ENCODE data around the gene GTF3C2. TPM values are rescaled to one million over a fixed set of nuclear protein-coding genes. Genes with fewer than 3 reads are reported as not detected.

GTF3C2 gene
- total RNA-seq, 1 donor from 2014 or later, result 57.4 TPM

GRCh38 chr2:27309651-27310050, 46.9 kb downstream of the GTF3C2 start:
- H3K4me3 Mint-ChIP-seq (ENCODE audit: unreplicated experiment), result no peak overlapping the region
- no peaks in the 10 kb centered on the region for H3K4me1 Mint-ChIP-seq (ENCODE audit: unreplicated experiment)
- TF ChIP-seq, protein P1, sequence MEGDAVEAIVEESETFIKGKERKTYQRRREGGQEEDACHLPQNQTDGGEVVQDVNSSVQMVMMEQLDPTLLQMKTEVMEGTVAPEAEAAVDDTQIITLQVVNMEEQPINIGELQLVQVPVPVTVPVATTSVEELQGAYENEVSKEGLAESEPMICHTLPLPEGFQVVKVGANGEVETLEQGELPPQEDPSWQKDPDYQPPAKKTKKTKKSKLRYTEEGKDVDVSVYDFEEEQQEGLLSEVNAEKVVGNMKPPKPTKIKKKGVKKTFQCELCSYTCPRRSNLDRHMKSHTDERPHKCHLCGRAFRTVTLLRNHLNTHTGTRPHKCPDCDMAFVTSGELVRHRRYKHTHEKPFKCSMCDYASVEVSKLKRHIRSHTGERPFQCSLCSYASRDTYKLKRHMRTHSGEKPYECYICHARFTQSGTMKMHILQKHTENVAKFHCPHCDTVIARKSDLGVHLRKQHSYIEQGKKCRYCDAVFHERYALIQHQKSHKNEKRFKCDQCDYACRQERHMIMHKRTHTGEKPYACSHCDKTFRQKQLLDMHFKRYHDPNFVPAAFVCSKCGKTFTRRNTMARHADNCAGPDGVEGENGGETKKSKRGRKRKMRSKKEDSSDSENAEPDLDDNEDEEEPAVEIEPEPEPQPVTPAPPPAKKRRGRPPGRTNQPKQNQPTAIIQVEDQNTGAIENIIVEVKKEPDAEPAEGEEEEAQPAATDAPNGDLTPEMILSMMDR (IDR thresholded peaks at IDR 0.05), result no peak
- peaks cover 6% of the 10 kb centered on the region for H3K27me3 Mint-ChIP-seq (ENCODE audit: unreplicated experiment)
- DNase-seq (ENCODE audit: extremely low spot score, unreplicated experiment), result no peak
- H3K27ac Mint-ChIP-seq (ENCODE audit: unreplicated experiment), result no peak overlapping the region
- H3K36me3 Mint-ChIP-seq (ENCODE audit: unreplicated experiment), result peaks cover 11% of the 10 kb centered on the region
- no peaks in the 10 kb centered on the region for H3K9me3 Mint-ChIP-seq (ENCODE audit: unreplicated experiment)

DNA sequence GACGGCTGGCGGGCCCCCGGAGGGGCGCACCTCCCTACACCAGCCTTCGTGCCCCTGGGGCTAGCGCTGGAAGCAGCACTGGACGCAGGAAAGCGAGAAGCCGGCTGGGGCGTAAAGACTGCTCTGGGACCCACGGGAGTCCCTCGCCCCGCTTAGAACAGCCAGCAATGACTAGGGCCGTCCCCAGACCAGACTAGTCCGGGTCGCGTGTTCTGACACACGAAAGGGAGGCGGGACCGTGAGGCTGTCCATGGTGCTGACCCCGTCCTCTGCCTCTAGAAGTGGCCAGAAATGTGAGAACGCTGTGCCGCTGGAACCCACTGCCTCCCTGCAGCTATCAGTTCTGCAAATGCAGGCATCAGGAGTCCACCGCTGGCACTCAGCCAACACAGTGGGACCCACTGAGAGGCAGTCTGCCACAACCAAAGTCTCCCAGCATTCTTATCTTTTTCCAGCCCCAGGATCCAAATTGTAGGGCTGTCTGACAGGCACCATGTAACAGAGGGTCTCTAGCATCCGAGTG, 48.1 kb downstream of the GTF3C2 start, which contains the start of gene UCN:
Gene UCN (minus strand): TSS at position 87 of the 523 bp plus-strand sequence. CDS start 550 bp downstream, outside the sequence.
- Mint-ChIP-seq H3K27ac (ENCODE audit: unreplicated experiment) (no peak within 1 kb of the TSS), H3K4me3 (ENCODE audit: unreplicated experiment) (no peak within 1 kb of the TSS), H3K27me3 (ENCODE audit: unreplicated experiment) (peaks cover 6% of the 10 kb centered on the region), H3K9me3 (ENCODE audit: unreplicated experiment) (no peaks in the 10 kb centered on the region), H3K4me1 (ENCODE audit: unreplicated experiment) (no peaks in the 10 kb centered on the region), H3K36me3 (ENCODE audit: unreplicated experiment) (peaks cover 11% of the 10 kb centered on the region)
- TF ChIP-seq, protein P1 (IDR thresholded peaks at IDR 0.05), result no peak
- no peak for DNase-seq (ENCODE audit: extremely low spot score, unreplicated experiment)

- Mint-ChIP-seq H3K4me1 (ENCODE audit: unreplicated experiment) (no peaks in the 10 kb centered on the region), H3K27ac (ENCODE audit: unreplicated experiment) (no peak overlapping the region), H3K4me3 (ENCODE audit: unreplicated experiment) (no peak overlapping the region), H3K9me3 (ENCODE audit: unreplicated experiment) (no peaks in the 10 kb centered on the region), H3K27me3 (ENCODE audit: unreplicated experiment) (peaks cover 6% of the 10 kb centered on the region), H3K36me3 (ENCODE audit: unreplicated experiment) (peaks cover 11% of the 10 kb centered on the region)
- no peak for DNase-seq (ENCODE audit: extremely low spot score, unreplicated experiment)
- TF ChIP-seq, protein P1 (IDR thresholded peaks at IDR 0.05), result no peak
Measured at GRCh38 chr2:27307545-27308358, 48.8 kb downstream of the GTF3C2 start.

DNA sequence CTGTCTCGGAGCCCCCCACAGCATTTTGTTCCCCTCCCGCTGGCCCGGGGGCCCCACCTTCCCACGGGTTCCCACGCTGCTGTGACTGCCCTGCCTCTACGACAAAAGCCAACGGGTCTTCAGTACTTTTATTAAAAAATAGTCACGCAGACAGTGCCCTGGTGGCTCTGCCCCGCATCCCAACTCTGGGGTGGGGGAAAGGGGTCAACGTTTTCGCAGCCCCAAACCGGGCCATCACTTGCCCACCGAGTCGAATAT, 49.3 kb downstream of the GTF3C2 start:
- TF ChIP-seq, protein P1 (IDR thresholded peaks at IDR 0.05), result no peak
- peaks cover 6% of the 10 kb centered on the region for H3K27me3 Mint-ChIP-seq (ENCODE audit: unreplicated experiment)
- DNase-seq (ENCODE audit: extremely low spot score, unreplicated experiment), result no peak
- H3K36me3 Mint-ChIP-seq (ENCODE audit: unreplicated experiment), result peaks cover 11% of the 10 kb centered on the region
- no peak overlapping the region for H3K27ac Mint-ChIP-seq (ENCODE audit: unreplicated experiment)
- H3K4me1 Mint-ChIP-seq (ENCODE audit: unreplicated experiment), result no peaks in the 10 kb centered on the region
- H3K9me3 Mint-ChIP-seq (ENCODE audit: unreplicated experiment), result no peaks in the 10 kb centered on the region
- no peak overlapping the region for H3K4me3 Mint-ChIP-seq (ENCODE audit: unreplicated experiment)

GRCh38 chr2:27306573-27307286, 49.8 kb downstream of the GTF3C2 start:
- TF ChIP-seq, protein P1 (IDR thresholded peaks at IDR 0.05), result no peak
- no peaks in the 10 kb centered on the region for H3K9me3 Mint-ChIP-seq (ENCODE audit: unreplicated experiment)
- no peak for DNase-seq (ENCODE audit: extremely low spot score, unreplicated experiment)
- H3K4me3 Mint-ChIP-seq (ENCODE audit: unreplicated experiment), result no peak overlapping the region
- H3K27me3 Mint-ChIP-seq (ENCODE audit: unreplicated experiment), result peaks cover 6% of the 10 kb centered on the region
- no peaks in the 10 kb centered on the region for H3K4me1 Mint-ChIP-seq (ENCODE audit: unreplicated experiment)
- H3K36me3 Mint-ChIP-seq (ENCODE audit: unreplicated experiment), result peaks cover 11% of the 10 kb centered on the region
- no peak overlapping the region for H3K27ac Mint-ChIP-seq (ENCODE audit: unreplicated experiment)

Measured in osteocyte (in vitro differentiated cells).